NOMO-1 treated with dmso at 0.1 percent for 144 hours (cell line): Measurements from ENCODE around the gene CAMK1D.

Source experiments
- DNase-seq: peaks from one replicate; lab custom pipeline; 2025; ENCODE audit not compliant: unreplicated experiment; lab: John Stamatoyannopoulos, UW

Gene CAMK1D

DNA sequence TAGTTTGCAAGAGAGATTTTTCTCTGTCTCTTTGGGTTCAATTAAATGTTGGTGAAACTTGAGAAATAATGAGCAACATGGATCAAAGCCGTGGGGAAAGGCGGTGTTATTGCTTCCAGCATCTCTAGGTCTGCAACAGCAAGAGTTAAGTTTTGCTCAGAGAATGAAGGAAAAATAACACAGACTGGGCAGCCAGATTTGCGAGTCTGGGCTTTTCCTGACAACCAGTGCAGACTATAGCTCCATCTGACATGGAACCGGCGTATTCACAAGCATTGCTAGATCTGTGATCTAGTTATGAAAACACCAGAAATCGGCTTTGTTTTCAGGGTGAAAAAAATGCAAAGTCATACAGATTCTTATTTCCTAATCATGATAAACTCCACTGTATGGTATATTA, 110.4 kb downstream of the CAMK1D start:
- no peak for DNase-seq

DNA sequence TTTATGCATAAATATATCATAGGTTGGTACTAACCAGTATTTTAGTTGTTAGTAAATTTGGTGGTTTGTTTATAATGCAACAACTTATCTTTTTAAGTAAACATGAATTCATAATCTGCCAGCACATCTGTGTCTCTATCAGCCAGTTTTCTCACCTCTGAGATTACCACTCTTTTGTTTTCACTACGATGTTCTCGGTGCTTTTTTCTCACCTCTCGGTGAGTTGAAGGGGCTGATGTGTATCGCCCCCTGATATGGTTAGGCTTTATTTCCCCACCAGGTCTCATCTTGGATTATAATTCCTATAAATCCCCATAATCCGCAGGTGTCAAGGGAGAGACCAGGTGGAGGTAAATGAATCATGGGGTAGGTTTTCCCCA, 114.1 kb downstream of the CAMK1D start:
- no peak for DNase-seq

DNA sequence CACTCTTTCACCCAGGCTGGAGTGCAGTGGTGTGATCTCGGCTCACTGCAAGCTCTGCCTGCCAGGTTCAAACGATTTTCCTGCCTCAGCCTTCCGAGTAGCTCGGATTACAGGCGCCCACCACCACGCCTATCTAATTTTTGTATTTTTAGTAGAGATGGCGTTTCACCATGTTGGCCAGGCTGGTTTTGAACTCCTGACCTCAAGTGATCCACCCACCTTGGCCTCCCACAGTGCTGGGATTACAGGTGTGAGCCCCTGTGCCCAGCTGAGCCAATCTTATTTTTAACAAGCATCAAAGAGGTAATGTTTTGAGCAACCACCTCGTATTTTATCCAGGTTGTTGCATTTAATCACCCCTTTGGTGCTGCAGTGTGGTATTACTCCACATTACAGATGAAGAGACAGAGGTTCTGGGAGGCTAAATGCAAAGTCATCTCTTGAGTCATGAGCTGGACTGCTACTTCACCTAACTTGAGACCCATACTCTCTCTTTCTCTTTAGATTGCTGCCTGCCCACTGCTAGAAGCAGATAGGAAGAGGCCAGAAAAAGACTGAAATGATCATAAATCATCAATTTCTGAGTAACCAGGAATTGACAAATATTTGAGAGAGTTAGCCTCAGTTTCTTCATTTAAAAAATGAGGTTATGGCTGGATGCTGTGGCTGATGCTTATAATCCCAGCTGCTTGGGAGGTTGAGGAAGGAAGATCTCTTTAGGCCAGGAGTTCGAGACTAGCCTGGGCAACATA, 116.2 kb downstream of the CAMK1D start:
- DNase-seq: no peak

DNA sequence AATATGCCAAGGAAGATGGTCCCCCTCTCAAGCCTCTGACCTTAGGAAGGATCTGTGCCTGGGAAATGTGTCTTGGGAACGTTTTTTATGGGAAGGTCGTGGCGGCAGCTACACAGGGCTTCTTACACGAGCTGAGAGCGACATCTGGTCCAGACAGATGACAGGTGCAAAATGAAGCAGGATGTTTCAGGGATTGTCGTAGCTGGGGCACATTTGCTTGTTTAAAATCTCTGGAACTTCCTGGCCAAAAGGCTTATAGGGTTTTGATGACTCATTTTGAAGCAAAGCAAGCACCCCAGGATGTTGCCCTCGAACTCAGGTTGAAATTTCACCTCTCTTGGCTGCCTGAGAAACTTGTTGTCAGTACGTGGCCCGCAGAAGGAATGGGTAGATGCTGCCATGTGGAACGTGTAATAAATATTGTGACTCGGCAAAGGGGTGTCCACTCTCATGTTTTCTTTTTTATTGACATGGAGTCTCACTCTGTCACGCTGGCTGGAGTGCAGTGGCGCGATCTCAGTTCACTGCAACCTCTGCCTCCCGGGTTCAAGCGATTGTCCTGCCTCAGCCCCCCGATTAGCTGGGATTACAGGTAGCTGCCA, 117.5 kb downstream of the CAMK1D start:
- no peak for DNase-seq

DNA sequence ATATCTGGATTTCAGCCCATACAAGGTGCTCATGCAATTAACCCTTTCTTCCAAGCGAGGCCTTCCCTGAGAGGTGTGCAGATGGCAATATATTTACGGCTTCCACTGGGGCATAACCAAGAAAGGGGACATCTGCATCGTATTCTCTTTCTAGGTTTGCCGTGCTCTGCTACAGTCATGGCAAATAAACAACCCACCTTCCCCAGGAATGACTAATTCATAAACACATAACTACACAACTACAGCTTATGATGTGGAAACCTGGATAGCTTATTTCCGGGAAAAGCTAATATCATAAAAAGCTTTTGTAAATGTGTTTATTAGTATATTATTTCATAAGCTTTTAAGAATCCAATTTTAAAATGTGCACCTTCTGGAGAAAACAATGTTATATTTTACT, 120.0 kb downstream of the CAMK1D start:
- DNase-seq: no peak

DNA sequence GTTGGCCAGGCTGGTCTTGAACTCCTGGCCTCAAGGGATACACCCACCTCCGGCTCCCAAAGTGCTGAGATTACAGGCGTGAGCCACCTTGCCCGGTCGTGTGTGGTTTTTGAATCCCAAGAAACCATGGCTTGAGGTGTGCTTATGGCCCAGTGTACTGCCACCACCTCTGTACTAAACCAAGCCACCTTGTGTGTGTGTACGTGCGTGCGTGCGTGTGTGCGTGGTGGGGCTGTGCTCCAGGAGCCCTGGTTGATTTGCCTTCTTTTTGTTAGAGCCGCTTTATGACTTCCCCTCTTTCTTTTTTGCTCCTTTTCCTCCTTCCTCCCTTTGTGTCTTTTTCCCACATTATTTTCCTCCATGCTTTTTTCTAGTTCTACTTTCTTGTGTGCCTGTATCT, 121.4 kb downstream of the CAMK1D start:
- DNase-seq: no peak

DNA sequence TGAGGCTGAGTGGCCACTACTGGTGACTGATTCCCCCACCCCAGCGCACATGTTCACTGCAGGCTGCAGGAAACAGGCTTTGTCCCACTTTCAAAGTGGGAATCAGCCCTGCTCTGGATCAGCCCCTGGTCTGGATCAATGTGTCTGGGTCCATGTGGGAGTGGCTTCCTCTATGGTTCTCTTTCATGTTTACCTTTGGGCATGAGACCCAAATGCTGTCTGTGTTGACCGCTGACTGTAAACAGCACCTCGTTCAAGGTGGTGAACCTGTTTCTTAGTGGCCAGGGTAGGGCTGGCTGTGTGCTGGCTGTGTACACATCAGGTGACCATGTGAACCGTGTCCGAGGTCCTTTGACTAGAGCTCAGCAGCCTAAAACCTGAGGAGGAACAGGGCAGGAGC, 121.8 kb downstream of the CAMK1D start:
- DNase-seq: no peak

DNA sequence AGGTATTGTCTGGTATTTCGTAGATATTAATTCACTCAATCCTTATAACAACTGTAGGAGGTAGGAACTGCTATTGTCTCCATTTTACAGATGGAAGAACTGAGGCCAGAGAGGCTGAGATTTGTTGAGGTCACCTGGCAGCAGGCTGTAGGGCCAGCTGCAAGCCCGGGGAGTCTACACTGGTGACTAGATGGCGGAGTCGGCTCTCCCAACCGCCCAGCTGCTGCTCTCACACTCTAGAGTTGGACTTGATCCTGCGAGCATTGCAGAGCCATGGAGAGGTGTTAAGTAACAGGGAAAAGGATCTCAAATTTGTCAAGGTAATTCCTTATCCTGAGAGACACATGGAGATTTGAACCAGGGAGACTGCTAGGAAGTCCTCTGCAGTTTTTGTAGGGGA, 124.1 kb downstream of the CAMK1D start:
- DNase-seq: no peak

DNA sequence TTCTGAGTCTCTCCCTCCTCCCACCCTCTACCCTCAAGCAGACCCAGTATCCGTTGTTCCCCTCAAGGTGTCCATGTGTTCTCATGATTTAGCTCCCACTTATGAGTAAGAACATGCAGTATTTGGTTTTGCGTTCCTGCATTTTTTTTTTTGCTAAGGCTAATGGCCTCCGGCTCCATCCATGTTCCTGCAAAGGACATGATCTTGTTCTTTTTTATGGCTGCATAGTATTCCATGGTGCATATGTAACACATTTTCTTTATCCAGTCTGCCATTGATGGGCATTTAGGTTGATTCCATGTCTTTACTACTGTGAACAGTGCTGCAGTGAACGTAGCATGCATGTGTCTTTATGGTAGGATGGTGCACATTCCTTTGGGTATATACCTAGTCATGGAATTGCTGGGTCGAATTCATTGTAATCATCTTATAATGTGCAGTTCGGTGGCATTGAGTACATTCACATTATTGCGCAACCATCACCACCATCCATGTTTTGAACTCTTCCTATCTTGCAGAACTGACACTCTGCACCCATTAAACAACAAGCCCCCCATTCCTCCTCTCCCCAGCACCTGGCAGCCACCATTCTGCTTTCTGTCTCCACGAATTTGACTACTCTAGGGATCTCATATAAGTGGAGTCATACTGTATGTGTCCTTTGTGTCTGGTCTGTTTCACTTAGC, 125.5 kb downstream of the CAMK1D start:
- DNase-seq: no peak

DNA sequence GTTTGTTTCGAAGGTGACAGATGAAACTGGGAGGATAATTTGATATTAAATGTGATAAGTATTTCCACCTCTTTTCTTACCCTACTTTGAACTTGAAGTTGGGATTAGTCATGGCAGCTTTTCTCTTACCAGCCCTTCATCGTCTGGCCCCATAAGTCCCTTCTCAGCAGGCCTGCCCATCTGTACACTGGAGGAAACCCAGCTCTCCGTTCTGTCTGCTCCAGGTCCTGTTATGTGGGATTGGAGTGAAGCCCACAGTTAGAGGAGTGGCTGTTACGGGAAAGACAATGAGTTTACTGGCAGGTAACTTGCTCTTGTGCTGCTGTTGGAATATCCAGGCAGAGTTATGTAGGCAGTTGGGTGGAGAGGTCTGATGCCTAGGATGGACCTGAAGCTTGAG, 127.3 kb downstream of the CAMK1D start:
- DNase-seq: no peak

DNA sequence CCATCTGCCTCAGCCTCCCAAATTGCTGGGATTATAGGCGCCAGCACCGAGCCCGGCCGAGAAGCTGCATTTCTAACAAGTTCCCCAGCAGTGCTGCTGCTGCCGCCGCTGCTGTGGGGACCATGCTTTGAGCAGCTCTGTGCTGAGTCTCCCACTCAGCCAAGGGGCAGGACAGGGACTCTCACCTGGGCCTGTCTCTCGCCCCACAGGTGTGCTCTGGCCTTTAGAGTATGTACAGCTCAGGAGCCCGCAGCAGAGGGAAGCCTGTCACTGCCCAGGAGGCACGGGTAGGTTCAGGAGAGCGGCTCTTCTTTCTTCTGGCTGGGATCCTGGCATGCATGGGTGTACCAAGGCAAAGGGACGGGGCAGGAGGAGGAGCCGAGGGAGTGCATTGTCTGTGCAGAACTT, 130.1 kb downstream of the CAMK1D start:
- DNase-seq: no peak

DNA sequence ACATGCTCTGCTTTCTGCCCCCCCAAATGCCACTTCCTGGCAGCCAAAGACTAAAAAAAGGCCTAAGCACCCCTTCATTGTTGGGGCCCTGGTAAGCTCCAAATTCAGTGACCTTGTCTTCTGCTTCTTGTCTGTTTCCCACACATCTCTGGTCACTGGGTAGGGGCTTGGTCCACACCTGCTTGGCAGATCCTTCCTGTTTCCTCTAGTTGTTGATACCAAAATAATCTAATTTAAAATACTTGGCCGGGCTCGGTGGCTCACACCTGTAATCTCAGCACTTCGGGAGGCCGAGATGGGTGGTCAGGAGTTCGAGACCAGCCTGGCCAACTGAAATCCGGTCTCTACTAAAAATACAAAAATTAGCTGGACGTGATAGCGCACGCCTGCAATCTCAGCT, 130.6 kb downstream of the CAMK1D start:
- no peak for DNase-seq

DNA sequence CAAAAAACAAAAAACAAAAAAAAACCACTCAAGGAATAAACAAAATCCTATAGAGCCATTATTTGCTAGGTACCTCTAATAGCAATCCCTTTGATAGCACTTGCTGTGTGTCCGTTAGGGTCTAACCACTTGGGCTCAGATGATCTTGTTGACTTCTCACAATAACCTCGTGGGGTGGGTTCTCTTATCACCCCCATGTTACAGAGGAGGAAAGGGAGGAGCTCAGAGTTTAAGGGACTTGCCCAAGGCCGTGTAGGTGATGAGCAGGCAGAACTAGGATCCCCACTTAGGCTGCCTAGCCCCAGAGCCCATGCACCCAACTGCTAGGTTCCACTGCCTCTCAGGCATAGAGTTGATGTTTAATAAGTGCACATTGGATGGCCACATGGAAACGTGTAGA, 131.1 kb downstream of the CAMK1D start:
- no peak for DNase-seq

DNA sequence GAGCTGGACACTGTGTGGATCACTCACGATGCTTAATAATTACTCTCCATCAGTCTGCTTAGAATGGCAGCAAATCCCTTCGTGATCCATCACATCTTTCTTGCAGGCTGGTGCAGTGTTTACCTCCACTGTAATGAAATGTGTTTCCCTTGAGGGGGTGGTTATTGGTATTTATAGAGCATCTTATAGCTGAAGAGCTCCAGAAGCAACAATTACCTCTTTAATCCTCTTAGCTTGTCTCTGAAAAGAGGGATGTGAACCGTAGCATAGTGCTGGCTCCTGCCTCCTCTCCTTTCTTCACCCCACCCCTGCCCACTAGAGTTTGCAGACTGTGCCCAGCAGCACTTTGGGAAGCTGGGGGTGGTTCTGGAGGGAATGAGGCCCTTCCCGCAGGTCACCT, 132.6 kb downstream of the CAMK1D start:
- no peak for DNase-seq

DNA sequence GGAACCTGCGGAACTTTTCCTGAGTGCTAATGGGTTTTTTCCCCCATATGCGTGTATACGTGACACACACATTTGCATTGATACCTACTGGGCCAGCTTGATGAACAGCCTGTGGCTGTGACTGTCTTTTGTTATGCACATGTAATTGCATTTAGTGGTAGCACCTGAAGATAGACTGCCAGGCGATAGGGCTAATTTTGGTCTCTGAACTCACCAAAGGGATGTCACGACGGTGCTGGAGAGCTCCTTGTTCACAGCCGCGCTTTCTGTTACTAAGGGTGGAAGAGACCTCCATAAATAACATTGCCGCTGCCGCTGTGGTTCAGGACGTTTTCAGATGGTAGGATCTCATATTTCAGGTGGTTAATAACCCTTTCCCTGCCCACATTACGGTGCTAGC, 133.2 kb downstream of the CAMK1D start:
- no peak for DNase-seq

DNA sequence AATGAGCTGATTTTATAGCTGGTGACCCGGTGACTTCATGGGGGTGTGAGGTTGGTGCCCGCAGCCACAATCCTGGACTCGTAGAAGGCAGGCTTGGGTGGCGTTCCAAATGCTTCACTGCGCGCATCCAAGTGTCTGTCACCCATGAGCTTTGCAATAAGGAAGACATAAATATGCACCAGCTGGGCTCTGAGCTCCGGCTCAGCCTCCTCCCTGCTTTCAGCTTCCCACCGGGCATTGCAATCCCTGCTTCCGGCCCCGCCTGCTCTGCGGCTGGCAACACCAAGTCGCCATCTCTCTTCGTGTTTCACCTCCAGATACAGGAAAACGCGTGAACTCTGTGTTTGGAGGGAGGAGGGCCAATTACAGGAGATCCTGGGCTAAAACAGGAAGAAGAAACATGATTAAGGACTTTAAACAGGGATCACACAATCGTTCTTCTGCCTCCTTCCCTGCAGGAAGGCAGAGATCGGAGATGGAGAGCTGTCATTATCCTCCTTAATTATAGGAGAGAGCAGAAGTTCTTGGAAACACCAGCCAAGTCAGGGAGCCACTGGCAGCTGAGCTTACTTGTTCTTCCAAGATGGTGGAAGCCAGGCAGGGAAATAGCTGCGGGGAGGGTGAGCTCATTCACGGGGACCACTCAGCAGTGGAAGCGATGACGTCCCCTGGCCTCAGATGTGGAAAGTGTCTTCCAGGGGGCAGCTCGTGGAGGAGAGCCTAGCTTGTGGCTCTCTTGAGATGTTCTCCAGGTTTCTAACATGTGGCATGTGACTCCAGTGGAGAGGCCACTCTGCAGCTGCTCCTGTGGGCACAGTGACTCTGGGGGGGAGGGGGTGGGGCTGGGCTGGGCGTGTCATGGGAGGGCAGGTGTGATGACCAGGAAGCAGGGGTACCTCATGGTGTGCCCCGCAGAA, 134.9 kb downstream of the CAMK1D start:
- DNase-seq: no peak

DNA sequence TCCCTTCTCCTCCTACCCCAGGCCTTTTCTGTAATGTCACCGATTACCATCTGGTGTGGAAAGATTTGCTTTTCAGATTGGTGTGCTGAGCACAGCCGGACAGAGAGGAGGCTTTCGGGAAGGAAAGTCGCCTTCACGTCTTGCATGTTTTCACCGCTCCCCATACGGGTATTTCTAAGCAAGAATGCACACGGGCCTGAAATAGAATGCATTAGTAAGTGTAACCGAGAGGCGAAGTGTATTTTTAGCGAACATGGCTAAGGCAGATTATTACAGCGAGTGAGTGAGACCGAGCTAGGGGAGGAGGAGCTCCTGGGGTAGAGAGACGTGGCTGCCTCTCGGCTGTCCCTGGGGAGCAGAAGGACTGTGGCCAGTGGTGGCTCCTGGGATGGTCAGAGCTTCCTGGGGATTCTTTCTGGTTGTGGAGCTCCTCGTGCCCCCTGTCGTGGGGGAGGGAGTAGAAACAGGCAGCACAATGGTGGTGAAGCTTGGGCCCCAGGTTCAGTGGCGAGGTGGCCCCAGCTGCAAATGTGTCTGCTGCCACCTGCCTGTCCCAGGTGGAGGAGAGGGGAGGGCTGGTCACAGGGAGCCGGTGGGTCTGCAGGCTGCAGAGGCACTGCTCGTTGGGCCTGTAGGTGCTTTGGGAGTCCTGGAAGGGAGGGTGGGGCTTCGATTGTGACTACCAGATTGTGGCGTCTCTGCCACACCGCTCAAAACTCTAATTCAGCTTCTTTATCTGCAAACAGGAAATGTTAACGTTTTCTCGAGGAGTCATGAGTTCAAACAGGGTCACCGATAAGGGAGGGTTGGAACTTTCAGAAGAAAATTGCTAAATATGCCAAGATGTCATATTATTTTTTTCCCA, 135.8 kb downstream of the CAMK1D start:
- no peak for DNase-seq

DNA sequence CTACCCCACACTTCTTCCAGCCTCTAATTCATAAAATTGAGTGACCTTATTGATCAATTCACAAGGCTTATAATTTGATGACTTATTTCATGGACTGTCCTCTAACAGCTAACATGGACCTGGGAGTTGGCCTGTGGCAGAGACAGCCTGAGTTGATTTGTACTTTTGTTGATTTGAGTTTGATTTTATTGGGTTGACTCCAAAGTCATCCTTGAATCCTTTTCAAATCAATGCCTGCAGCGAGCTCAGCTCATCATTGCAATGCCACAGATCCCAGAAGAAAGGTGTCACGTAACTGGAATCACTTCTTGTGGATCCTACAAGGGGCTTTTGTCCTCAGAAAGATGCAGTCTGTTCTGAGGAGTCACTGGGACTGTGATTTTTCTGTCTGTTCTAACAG, 138.0 kb downstream of the CAMK1D start:
- no peak for DNase-seq

DNA sequence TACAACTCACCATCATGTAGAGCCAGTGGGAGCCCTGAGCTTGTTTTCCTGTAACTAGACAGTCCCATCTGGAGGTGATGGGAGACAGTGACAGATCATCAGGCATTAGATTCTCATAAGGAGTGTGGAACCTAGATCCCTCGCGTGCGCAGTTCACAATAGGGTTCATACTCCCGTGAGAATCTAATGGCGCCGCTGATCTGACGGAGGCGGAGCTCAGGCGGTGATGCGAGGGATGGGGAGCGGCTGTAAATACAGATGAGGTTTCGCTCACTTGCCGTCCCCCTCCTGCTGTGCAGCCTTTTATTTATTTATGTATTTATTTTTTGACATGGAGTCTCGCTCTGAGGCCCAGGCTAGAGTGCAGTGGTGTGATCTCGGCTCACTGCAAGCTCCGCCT, 139.3 kb downstream of the CAMK1D start:
- no peak for DNase-seq

DNA sequence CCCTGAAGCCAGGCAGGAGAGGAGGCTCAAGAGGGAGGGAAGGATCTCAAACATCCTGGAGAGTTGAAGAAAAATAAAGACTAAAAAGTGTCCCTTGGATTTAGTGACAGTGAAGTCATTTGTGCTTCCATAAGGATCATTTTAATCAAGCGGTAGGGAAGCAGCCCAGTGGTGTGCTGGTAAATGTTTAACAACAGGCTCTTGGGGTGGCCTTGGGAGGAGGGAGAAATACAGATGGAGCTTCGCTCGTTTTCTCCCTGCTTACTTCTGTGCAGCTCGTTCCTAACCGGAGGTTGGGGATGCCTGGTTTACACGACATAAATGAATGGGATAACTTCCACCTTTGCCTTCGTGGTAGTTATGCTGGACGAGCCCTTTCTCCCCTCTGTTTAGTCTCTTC, 140.0 kb downstream of the CAMK1D start:
- DNase-seq: no peak

DNA sequence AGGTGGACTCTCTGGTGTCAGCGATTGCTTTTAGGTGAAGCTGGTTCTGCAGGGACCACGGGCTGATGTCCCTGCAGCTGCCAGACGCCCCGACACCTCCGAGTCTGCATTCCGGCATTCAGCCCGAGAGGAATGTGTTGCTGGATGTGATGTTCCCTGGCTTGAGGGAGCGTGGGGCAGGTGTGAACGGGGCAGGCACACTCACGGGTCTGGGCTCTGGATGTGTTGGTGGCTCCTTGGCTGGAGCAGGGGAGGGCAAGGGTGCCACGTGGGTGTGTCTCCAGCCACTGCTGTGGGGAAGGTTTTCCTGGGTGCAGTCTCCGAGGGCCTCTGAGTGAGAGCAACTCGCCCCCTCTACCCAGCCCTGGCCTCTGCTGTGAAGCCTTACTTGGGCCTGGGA, 140.5 kb downstream of the CAMK1D start:
- DNase-seq: no peak
